HepG2 (cell line): ENCODE measurements around the gene CXCR1. TPM values are rescaled to one million over a fixed set of nuclear protein-coding genes. Genes with fewer than 3 reads are reported as not detected.

Source experiments
- ATAC-seq: fragments of 200-7000 bp; cut with Tn5 transposase; 3 replicates; pipeline ENCODE4 v1.9.1; 2020; ENCODE audit warnings: mild to moderate bottlenecking, moderate library complexity
- BruUV-seq: library from RNA; stranded (reverse); fragments of 400-500 nt; replicated peaks from 2 replicates; lab custom pipeline; 2021; lab: Mats Ljungman, UMichigan
- CTCF ChIA-PET: fragments of 300-600 bp; formaldehyde crosslinking; extraction: SDS; loops from one replicate; lab custom pipeline; 2021; ENCODE audit warnings: low total read pairs, inconsistent platforms, low intra/inter-chr PET ratio; lab: Yijun Ruan, JAX
- POLR2A ChIA-PET: fragments of 350-600 bp; sonication (Branson Sonifier 250); formaldehyde crosslinking; loops from one replicate; lab custom pipeline; 2020; ENCODE audit warnings: antibody characterized with exemption, inconsistent platforms; lab: Yijun Ruan, JAX
- DNase-seq: peaks from one replicate; pipeline ENCODE4 v3.0.0-alpha.2; 2015; ENCODE audit warnings: low spot score
- FAIRE-seq: peaks from 3 replicates; lab custom pipeline; 2011; peaks lifted over from hg19 to GRCh38; lab: Jason Lieb, UNC
- H2AFZ ChIP-seq: one replicate; pipeline ENCODE4 v1.6.1; 2011; ENCODE audit warnings: low read length, inconsistent platforms
- H3K27ac ChIP-seq: fragments of 300-600 bp; 3 replicates; pipeline ENCODE4 v1.8.0; 2011; ENCODE audit warnings: mixed run types, mild to moderate bottlenecking, mixed read lengths, low read length, inconsistent platforms; ENCODE audit not compliant: insufficient read depth; ENCODE audit errors: extremely low read length
- H3K27me3 ChIP-seq, 2 experiments: fragments of 200-600 bp in 1 of 2; 2 replicates in 1 of 2; 3 replicates in 1 of 2; pipeline versions ENCODE4 v1.6.0 to v1.8.0; 2011; ENCODE audit warnings: low read length in 2 of 2, mild to moderate bottlenecking in 2 of 2, moderate library complexity in 2 of 2, inconsistent platforms in 1 of 2; ENCODE audit not compliant: insufficient read depth in 2 of 2, control insufficient read depth in 1 of 2
- H3K36me3 ChIP-seq, 2 experiments: fragments of 200-600 bp in 1 of 2; replicated peaks in 1 of 2; 2 replicates in 1 of 2; 3 replicates in 1 of 2; pipeline versions ENCODE4 v1.5.1 to v1.8.0; 2011; ENCODE audit warnings: low read length in 2 of 2, inconsistent platforms in 1 of 2; ENCODE audit not compliant: insufficient read depth in 2 of 2, control insufficient read depth in 1 of 2
- H3K4me1 ChIP-seq: 2 replicates; pipeline ENCODE4 v1.5.1; 2012; ENCODE audit warnings: low read length, inconsistent platforms; ENCODE audit not compliant: insufficient read depth
- H3K4me2 ChIP-seq: 2 replicates; pipeline ENCODE4 v1.6.0; 2011; ENCODE audit warnings: low read depth, low read length, inconsistent platforms
- H3K4me3 ChIP-seq, 3 experiments: fragments of 200-600 bp in 1 of 3; sonication (generic), shearing (Covaris generic) in 1 of 3; replicated peaks in 1 of 3; 2 replicates each; pipeline ENCODE4 v1.5.1; 2011 to 2016; ENCODE audit warnings: low read length in 3 of 3, inconsistent platforms in 2 of 3, low read depth in 2 of 3, mild to moderate bottlenecking in 2 of 3, control low read depth in 1 of 3, mixed read lengths in 1 of 3; ENCODE audit not compliant: insufficient read depth in 1 of 3
- H3K79me2 ChIP-seq: one replicate; pipeline ENCODE4 v1.6.1; 2011; ENCODE audit warnings: low read length, inconsistent platforms; ENCODE audit not compliant: insufficient read depth
- H3K9ac ChIP-seq: 2 replicates; pipeline ENCODE4 v1.6.0; 2011; ENCODE audit warnings: mild to moderate bottlenecking, low read depth, low read length, inconsistent platforms; ENCODE audit not compliant: insufficient read depth
- H3K9me3 ChIP-seq: 2 replicates; pipeline ENCODE4 v1.5.1; 2012; ENCODE audit warnings: mild to moderate bottlenecking, low read length
- H4K20me1 ChIP-seq: 2 replicates; pipeline ENCODE4 v1.6.0; 2011; ENCODE audit warnings: inconsistent platforms, mild to moderate bottlenecking, low read length, moderate library complexity; ENCODE audit not compliant: insufficient read depth
- BHLHE40 ChIP-seq: IDR thresholded peaks from 2 replicates; pipeline ENCODE4 v1.6.1; 2011; ENCODE audit warnings: low read length, improper control_type of control experiment
- BRD4 ChIP-seq: sonication (generic); formaldehyde crosslinking; IDR thresholded peaks from 2 replicates; pipeline ENCODE4 v1.4.0; 2020; ENCODE audit warnings: missing genetic modification reagents
- CENPT ChIP-seq: sonication (generic); formaldehyde crosslinking; IDR thresholded peaks from 2 replicates; pipeline ENCODE4 v1.8.0; 2022; ENCODE audit warnings: low read depth, mild to moderate bottlenecking, moderate library complexity, missing genetic modification reagents
- CHCHD3 ChIP-seq: sonication (generic); formaldehyde crosslinking; IDR thresholded peaks from 2 replicates; pipeline ENCODE4 v1.8.0; 2022; ENCODE audit warnings: mild to moderate bottlenecking, missing genetic modification reagents, moderate library complexity
- ETV6 ChIP-seq: sonication (generic); formaldehyde crosslinking; conservative IDR thresholded peaks from 2 replicates; pipeline ENCODE4 v1.4.0; 2020; ENCODE audit warnings: missing genetic modification reagents
- GPN1 ChIP-seq: sonication (generic); formaldehyde crosslinking; IDR thresholded peaks from 2 replicates; pipeline ENCODE4 v1.5.1; 2020; ENCODE audit warnings: missing genetic modification reagents, borderline replicate concordance
- GTF2F1 ChIP-seq: fragments of 150-350 bp; IDR thresholded peaks from 2 replicates; pipeline ENCODE4 v1.6.1; 2014; ENCODE audit warnings: low read length
- IRX3 ChIP-seq: sonication (generic); formaldehyde crosslinking; IDR thresholded peaks from 2 replicates; pipeline ENCODE4 v1.8.1; 2023; ENCODE audit warnings: mild to moderate bottlenecking, low read depth, missing genetic modification reagents, borderline replicate concordance
- MLXIP ChIP-seq: sonication (generic); formaldehyde crosslinking; IDR thresholded peaks from 2 replicates; pipeline ENCODE4 v1.9.0; 2021; ENCODE audit warnings: missing genetic modification reagents, borderline replicate concordance
- MXD1 ChIP-seq: sonication (generic); formaldehyde crosslinking; IDR thresholded peaks from 2 replicates; pipeline ENCODE4 v1.4.0; 2020; ENCODE audit warnings: mild to moderate bottlenecking, missing genetic modification reagents
- NR3C1 ChIP-seq: sonication (generic); formaldehyde crosslinking; IDR thresholded peaks from 2 replicates; pipeline ENCODE4 v1.4.0; 2020; ENCODE audit warnings: missing genetic modification reagents
- PLRG1 ChIP-seq: fragments of 450-650 bp; conservative IDR thresholded peaks from 2 replicates; pipeline ENCODE4 v1.6.1; 2016
- ZFP90 ChIP-seq: sonication (generic); formaldehyde crosslinking; IDR thresholded peaks from 2 replicates; pipeline ENCODE4 v1.8.0; 2022; ENCODE audit warnings: missing genetic modification reagents, mild to moderate bottlenecking, inconsistent platforms, borderline replicate concordance
- ZNF468 ChIP-seq: sonication (generic); formaldehyde crosslinking; IDR thresholded peaks from 2 replicates; pipeline ENCODE4 v1.8.0; 2022; ENCODE audit warnings: mild to moderate bottlenecking, moderate library complexity, missing genetic modification reagents
- ZNF691 ChIP-seq: sonication (generic); formaldehyde crosslinking; IDR thresholded peaks from 2 replicates; pipeline ENCODE4 v1.4.0; 2020; ENCODE audit warnings: missing genetic modification reagents, low read depth, mild to moderate bottlenecking, borderline replicate concordance
- ZSCAN9 ChIP-seq: IDR thresholded peaks from 2 replicates; pipeline ENCODE4 v1.6.1; 2016; ENCODE audit warnings: borderline replicate concordance
- WGBS: methylation state at CpG from one replicate; pipeline ENCODE4 v1.1.6; 2017; ENCODE audit warnings: low lambda C conversion rate; 5-methylcytosine and 5-hydroxymethylcytosine counted together
- in situ Hi-C: cut with HindIII; loops from 2 replicates; pipeline ENCODE4 v1.10.0; 2017; ENCODE audit warnings: low pct_unique_long_range_greater_than_20kb; ENCODE audit not compliant: extremely low pct_ligation_motif_present
- intact Hi-C: fragments of 100-400 bp; cut with micrococcal nuclease; formaldehyde crosslinking; loops from one replicate; pipeline ENCODE4 v1.10.0; 2022; ENCODE audit not compliant: unreplicated experiment
- polyA plus RNA-seq, 8 experiments: library from polyadenylated mRNA; depleted of rRNA in 3 of 8; stranded (reverse) in 7 of 8; unstranded in 1 of 8; fragments of >200 nt; fragmentation: Illumina TruSeq in 4 of 8; extraction: Trizol in 4 of 8; gene quantifications; 2 replicates each; pipeline versions ENCODE4 v1.2.1 to v1.2.3, GENCODE V29; 2011 to 2016; ENCODE audit warnings: low read depth in 4 of 8, missing spikeins in 1 of 8, mixed read lengths in 1 of 8; ENCODE audit not compliant: insufficient read depth in 1 of 8
- total RNA-seq, 5 experiments: library from RNA; depleted of rRNA; stranded (reverse); fragments of >200 nt; fragmentation: Illumina TruSeq; extraction: Trizol; gene quantifications; 2 replicates each; pipeline ENCODE4 v1.2.3, GENCODE V29; 2016; ENCODE audit warnings: low read depth in 1 of 5

The CXCR1 gene
- total and polyA plus RNA-seq, 2 of the 13 experiments (the other 11 are each of a cell fraction or from before 2014, with no cell fraction given) = not detected

- H3K79me2 ChIP-seq = no peaks in the 10 kb centered on the region
- H2AFZ ChIP-seq = no peak overlapping the region
- intact Hi-C loops = no loop called here
- H3K27ac ChIP-seq = no peak overlapping the region
- FAIRE-seq = no peak
- H3K27me3 ChIP-seq = peaks cover 2 to 41% of the 10 kb centered on the region in 2 experiments; a peak in 4 of 5 replicates
- peaks cover 9% of the 10 kb centered on the region for H3K4me1 ChIP-seq
- in situ Hi-C loops = no loop called here
- no peak overlapping the region for H3K4me3 ChIP-seq
- TF ChIP-seq CENPT (CRISPR knock-in tag) = no peak
- TF ChIP-seq PLRG1 = no peak
- TF ChIP-seq GTF2F1 = no peak
- TF ChIP-seq ETV6 (CRISPR knock-in tag) = no peak
- no peak for TF ChIP-seq ZFP90 (CRISPR knock-in tag)
- no peak for TF ChIP-seq ZSCAN9 (CRISPR knock-in tag)
- TF ChIP-seq BHLHE40 = no peak
- TF ChIP-seq MXD1 (CRISPR knock-in tag) = no peak
- TF ChIP-seq BRD4 (CRISPR knock-in tag) = no peak
- no peak for TF ChIP-seq ZNF691 (CRISPR knock-in tag)
- TF ChIP-seq CHCHD3 (CRISPR knock-in tag) = no peak
- TF ChIP-seq MLXIP (CRISPR knock-in tag) = no peak
- no peak for TF ChIP-seq IRX3 (CRISPR knock-in tag)
- no peak for TF ChIP-seq ZNF468 (CRISPR knock-in tag)
- TF ChIP-seq NR3C1 (CRISPR knock-in tag) = no peak
- no peak for TF ChIP-seq GPN1
- TF ChIP-seq, all 625 proteins: peak for 0
- 7% methylated on average over 5 of the region's 5 CpGs for WGBS
- no TSS peak for BruUV-seq
- Histone ChIP-seq H3K36me3 (no peaks in the 10 kb centered on the region), H3K9ac (no peak overlapping the region), H3K4me2 (no peak overlapping the region), H3K9me3 (no peaks in the 10 kb centered on the region), H4K20me1 (no peaks in the 10 kb centered on the region)
- ChIA-PET POLR2A (no interaction called here), CTCF (no interaction called here)
- no peak for DNase-seq
- ATAC-seq = no peak
Observed at GRCh38 chr2:218149848-218150440, 16.8 kb downstream of the CXCR1 start.
